PC-9 (cell line): Measurements from ENCODE around the gene MVB12B. TPM values are rescaled to one million over a fixed set of nuclear protein-coding genes. Genes with fewer than 3 reads are reported as not detected.

Experiments
- BruUV-seq: library from RNA; stranded (reverse); fragments of 400-500 nt; replicated peaks from 2 replicates; lab custom pipeline; 2021; lab: Mats Ljungman, UMichigan
- CTCF ChIA-PET: fragments of 300-600 bp; sonication (Branson Sonifier 250); formaldehyde crosslinking; loops from one replicate; lab custom pipeline; 2022; ENCODE audit warnings: antibody characterized with exemption; lab: Charles Lee
- POLR2A ChIA-PET: fragments of 300-600 bp; sonication (Branson Sonifier 250); formaldehyde crosslinking; loops from one replicate; lab custom pipeline; 2022; ENCODE audit warnings: antibody characterized with exemption; ENCODE audit not compliant: unreplicated experiment; lab: Charles Lee
- DNase-seq, 2 experiments: peaks; one replicate each; pipeline versions ENCODE4 v3.0.0 to v3.0.0-alpha.2; 2015 to 2022; ENCODE audit warnings: mixed read lengths in 1 of 2
- H2AFZ ChIP-seq: fragments of 200-600 bp; sonication (generic); 2 replicates; pipeline ENCODE4 v1.8.1; 2017; ENCODE audit warnings: antibody characterized with exemption
- H3F3A ChIP-seq: fragments of 200-600 bp; sonication (generic); 2 replicates; pipeline ENCODE4 v1.8.1; 2017; ENCODE audit warnings: antibody characterized with exemption, mild to moderate bottlenecking, low read depth; ENCODE audit not compliant: insufficient read depth
- H3K27ac ChIP-seq: fragments of 200-600 bp; sonication (generic); 2 replicates; pipeline ENCODE4 v1.6.1; 2016; ENCODE audit warnings: mixed run types
- H3K27me3 ChIP-seq: fragments of 200-600 bp; sonication (generic); 2 replicates; pipeline ENCODE4 v1.6.1; 2016; ENCODE audit warnings: low read depth, mixed run types; ENCODE audit not compliant: insufficient read depth
- H3K36me3 ChIP-seq: fragments of 200-600 bp; sonication (generic); 2 replicates; pipeline ENCODE4 v1.6.1; 2016; ENCODE audit warnings: low read depth, mixed run types
- H3K4me1 ChIP-seq: fragments of 200-600 bp; sonication (generic); replicated peaks from 2 replicates; pipeline ENCODE4 v1.6.1; 2016; ENCODE audit warnings: mixed run types; ENCODE audit not compliant: insufficient read depth
- H3K4me2 ChIP-seq: fragments of 200-600 bp; sonication (generic); 2 replicates; pipeline ENCODE4 v1.6.1; 2017; ENCODE audit warnings: mixed run types
- H3K4me3 ChIP-seq: fragments of 200-600 bp; sonication (generic); 2 replicates; pipeline ENCODE4 v1.6.1; 2016; ENCODE audit warnings: mixed run types
- H3K79me2 ChIP-seq: fragments of 200-600 bp; sonication (generic); 2 replicates; pipeline ENCODE4 v1.6.1; 2017; ENCODE audit warnings: low read depth, mixed run types
- H3K9me2 ChIP-seq: fragments of 200-600 bp; sonication (generic); 2 replicates; pipeline ENCODE4 v1.8.1; 2017; ENCODE audit warnings: mild to moderate bottlenecking; ENCODE audit not compliant: insufficient read depth
- H3K9me3 ChIP-seq: fragments of 200-600 bp; sonication (generic); 2 replicates; pipeline ENCODE4 v1.8.1; 2016; ENCODE audit warnings: low read depth; ENCODE audit not compliant: insufficient read depth
- H4K20me1 ChIP-seq: fragments of 200-600 bp; sonication (generic); 2 replicates; pipeline ENCODE4 v1.8.1; 2017; ENCODE audit not compliant: insufficient read depth
- CTCF ChIP-seq: fragments of 200-600 bp; sonication (generic); conservative IDR thresholded peaks from 2 replicates; pipeline ENCODE4 v1.6.1; 2017; ENCODE audit warnings: mixed run types, antibody characterized with exemption, mild to moderate bottlenecking, moderate library complexity
- EZH2 ChIP-seq: fragments of 200-600 bp; sonication (generic); IDR thresholded peaks from 2 replicates; pipeline ENCODE4 v1.8.0; 2017; ENCODE audit warnings: antibody characterized with exemption, low read depth
- intact Hi-C: fragments of 100-400 bp; cut with micrococcal nuclease; formaldehyde crosslinking; loops from one replicate; pipeline ENCODE4 v1.10.0; 2022; ENCODE audit not compliant: unreplicated experiment
- total RNA-seq: library from RNA; stranded (reverse); gene quantifications from 2 replicates; pipeline ENCODE4 v1.2.3, GENCODE V29; 2021

Gene MVB12B
- total RNA-seq, 1 experiment from 2014 or later, result 8.8 TPM

GRCh38 chr9:126528915-126529314, 202.3 kb downstream of the MVB12B start:
- CTCF ChIA-PET, result no interaction called here
- no peaks in the 10 kb centered on the region for H3K4me1 ChIP-seq
- intact Hi-C loops, result no loop called here
- BruUV-seq, result no TSS peak
- H3K9me2 ChIP-seq, result no peaks in the 10 kb centered on the region
- H3K4me3 ChIP-seq, result no peak overlapping the region
- POLR2A ChIA-PET, result no interaction called here
- DNase-seq, result no peak
- H3F3A ChIP-seq, result no peaks in the 10 kb centered on the region
- H3K4me2 ChIP-seq, result no peak overlapping the region
- H3K36me3 ChIP-seq, result no peaks in the 10 kb centered on the region
- TF ChIP-seq CTCF (no peak), EZH2 (no peak)
- peaks cover 65% of the 10 kb centered on the region for H3K27me3 ChIP-seq
- H4K20me1 ChIP-seq, result no peaks in the 10 kb centered on the region
- no peak overlapping the region for H3K27ac ChIP-seq
- no peaks in the 10 kb centered on the region for H3K79me2 ChIP-seq
- no peak overlapping the region for H2AFZ ChIP-seq
- H3K9me3 ChIP-seq, result no peaks in the 10 kb centered on the region

- no peak overlapping the region for H3K4me2 ChIP-seq
- no peak overlapping the region for H2AFZ ChIP-seq
- peaks cover 69% of the 10 kb centered on the region for H3K27me3 ChIP-seq
- H3F3A ChIP-seq, result no peaks in the 10 kb centered on the region
- DNase-seq, result no peak
- H3K36me3 ChIP-seq, result no peaks in the 10 kb centered on the region
- H3K9me3 ChIP-seq, result no peaks in the 10 kb centered on the region
- H3K79me2 ChIP-seq, result no peaks in the 10 kb centered on the region
- CTCF ChIA-PET, result no interaction called here
- H3K4me3 ChIP-seq, result no peak overlapping the region
- H3K9me2 ChIP-seq, result no peaks in the 10 kb centered on the region
- no TSS peak for BruUV-seq
- H3K27ac ChIP-seq, result no peak overlapping the region
- no peaks in the 10 kb centered on the region for H3K4me1 ChIP-seq
- intact Hi-C loops, result no loop called here
- no peaks in the 10 kb centered on the region for H4K20me1 ChIP-seq
- TF ChIP-seq EZH2 (no peak), CTCF (no peak)
- POLR2A ChIA-PET, result interaction anchor here (0.6 kb wide), 1 partner anchor 253 kb away, joined by 3 read pairs; no protein-coding TSS in a partner anchor
Measured at GRCh38 chr9:126531035-126531571, 204.5 kb downstream of the MVB12B start.

GRCh38 chr9:126531591-126531990, 205.0 kb downstream of the MVB12B start:
- H4K20me1 ChIP-seq, result no peaks in the 10 kb centered on the region
- POLR2A ChIA-PET, result interaction anchor here (0.6 kb wide), 1 partner anchor 253 kb away, joined by 3 read pairs; no protein-coding TSS in a partner anchor
- peaks cover 72% of the 10 kb centered on the region for H3K27me3 ChIP-seq
- H3K4me2 ChIP-seq, result no peak overlapping the region
- H3K9me2 ChIP-seq, result no peaks in the 10 kb centered on the region
- H3K36me3 ChIP-seq, result no peaks in the 10 kb centered on the region
- no peak for DNase-seq
- no peaks in the 10 kb centered on the region for H3K79me2 ChIP-seq
- H3K4me1 ChIP-seq, result no peaks in the 10 kb centered on the region
- no peaks in the 10 kb centered on the region for H3F3A ChIP-seq
- H2AFZ ChIP-seq, result no peak overlapping the region
- no peak overlapping the region for H3K4me3 ChIP-seq
- no peak for TF ChIP-seq EZH2
- no peak for TF ChIP-seq CTCF
- BruUV-seq, result no TSS peak
- intact Hi-C loops, result no loop called here
- no peak overlapping the region for H3K27ac ChIP-seq
- H3K9me3 ChIP-seq, result no peaks in the 10 kb centered on the region
- CTCF ChIA-PET, result no interaction called here
